Fibroblast of villous mesenchyme (primary cell): Measurements from ENCODE around the gene NPM1. TPM values are rescaled to one million over a fixed set of nuclear protein-coding genes. Genes with fewer than 3 reads are reported as not detected.
A peak's percentile ranks its signal among the peaks of the same experiment; 100 is the strongest.

Experiments used
- DNase-seq: peaks from one replicate; pipeline ENCODE4 v3.0.0-alpha.2; 2010; ENCODE audit warnings: low read depth
- H3K4me3 ChIP-seq: 2 replicates; pipeline ENCODE4 v1.5.1; 2011; ENCODE audit warnings: low read depth, mild to moderate bottlenecking, low read length
- total RNA-seq: library from RNA; depleted of rRNA; stranded (reverse); fragments of >200 nt; gene quantifications from 2 replicates; pipeline ENCODE4 v1.2.3, GENCODE V29; 2012
- TF ChIP-seq, protein P1 (sequence below): IDR thresholded peaks from 2 replicates; pipeline ENCODE4 v1.5.1; 2012; ENCODE audit warnings: low read depth, mild to moderate bottlenecking, low read length; ENCODE audit not compliant: insufficient read depth

Gene NPM1, protein sequence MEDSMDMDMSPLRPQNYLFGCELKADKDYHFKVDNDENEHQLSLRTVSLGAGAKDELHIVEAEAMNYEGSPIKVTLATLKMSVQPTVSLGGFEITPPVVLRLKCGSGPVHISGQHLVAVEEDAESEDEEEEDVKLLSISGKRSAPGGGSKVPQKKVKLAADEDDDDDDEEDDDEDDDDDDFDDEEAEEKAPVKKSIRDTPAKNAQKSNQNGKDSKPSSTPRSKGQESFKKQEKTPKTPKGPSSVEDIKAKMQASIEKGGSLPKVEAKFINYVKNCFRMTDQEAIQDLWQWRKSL
- total RNA-seq = 926 and 1,000 TPM in 2 replicates

DNA sequence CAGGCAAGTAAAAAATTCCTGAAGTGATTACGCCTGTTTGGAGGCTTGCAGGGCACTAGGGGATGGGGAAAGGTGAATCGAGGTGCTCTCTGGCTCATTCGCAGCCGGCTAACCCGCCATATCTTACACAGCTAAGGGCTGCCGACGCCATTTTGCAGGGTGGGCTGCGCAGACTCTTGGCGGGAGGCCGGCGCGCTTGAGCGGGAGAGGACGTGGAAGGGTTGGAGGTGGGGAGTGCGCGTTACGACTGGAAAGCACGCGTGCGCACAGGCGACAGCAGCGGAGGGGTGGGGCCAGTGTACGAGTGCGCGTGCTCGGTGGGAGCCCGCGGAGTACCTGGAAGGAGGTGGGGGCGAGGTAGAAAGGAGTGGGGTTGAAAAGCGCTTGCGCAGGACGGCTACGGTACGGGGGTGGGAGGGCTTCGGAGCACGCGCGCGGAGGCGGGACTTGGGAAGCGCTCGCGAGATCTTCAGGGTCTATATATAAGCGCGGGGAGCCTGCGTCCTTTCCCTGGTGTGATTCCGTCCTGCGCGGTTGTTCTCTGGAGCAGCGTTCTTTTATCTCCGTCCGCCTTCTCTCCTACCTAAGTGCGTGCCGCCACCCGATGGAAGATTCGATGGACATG is at the start of gene NPM1:
NPM1 (plus strand) TSS at position 505 of the 625 bp plus-strand sequence; CDS start at position 605, 100 bp downstream.
- peak; percentile 99 for DNase-seq
- TF ChIP-seq, protein P1, sequence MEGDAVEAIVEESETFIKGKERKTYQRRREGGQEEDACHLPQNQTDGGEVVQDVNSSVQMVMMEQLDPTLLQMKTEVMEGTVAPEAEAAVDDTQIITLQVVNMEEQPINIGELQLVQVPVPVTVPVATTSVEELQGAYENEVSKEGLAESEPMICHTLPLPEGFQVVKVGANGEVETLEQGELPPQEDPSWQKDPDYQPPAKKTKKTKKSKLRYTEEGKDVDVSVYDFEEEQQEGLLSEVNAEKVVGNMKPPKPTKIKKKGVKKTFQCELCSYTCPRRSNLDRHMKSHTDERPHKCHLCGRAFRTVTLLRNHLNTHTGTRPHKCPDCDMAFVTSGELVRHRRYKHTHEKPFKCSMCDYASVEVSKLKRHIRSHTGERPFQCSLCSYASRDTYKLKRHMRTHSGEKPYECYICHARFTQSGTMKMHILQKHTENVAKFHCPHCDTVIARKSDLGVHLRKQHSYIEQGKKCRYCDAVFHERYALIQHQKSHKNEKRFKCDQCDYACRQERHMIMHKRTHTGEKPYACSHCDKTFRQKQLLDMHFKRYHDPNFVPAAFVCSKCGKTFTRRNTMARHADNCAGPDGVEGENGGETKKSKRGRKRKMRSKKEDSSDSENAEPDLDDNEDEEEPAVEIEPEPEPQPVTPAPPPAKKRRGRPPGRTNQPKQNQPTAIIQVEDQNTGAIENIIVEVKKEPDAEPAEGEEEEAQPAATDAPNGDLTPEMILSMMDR = no peak
- peak within 1 kb of the TSS; percentile 94 for H3K4me3 ChIP-seq

DNA sequence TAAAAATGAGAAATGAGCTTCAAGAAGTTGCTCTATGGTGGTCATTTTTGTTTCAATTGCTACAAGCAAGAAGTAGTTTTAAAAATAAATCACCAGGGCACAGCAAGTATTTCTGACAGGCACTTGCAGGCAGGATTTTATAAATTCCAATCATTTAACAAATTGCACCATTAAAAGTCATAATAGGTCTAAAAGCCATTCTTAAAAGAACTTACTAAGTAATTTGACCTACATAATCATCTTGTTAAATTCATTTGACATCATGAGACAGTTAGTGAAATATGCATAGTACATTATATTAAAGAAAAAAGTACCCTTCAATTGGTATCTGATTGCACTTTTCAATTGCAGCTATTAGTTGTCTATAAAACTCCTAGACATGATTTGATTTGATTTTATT is 47.6 kb upstream of the NPM1 start:
- DNase-seq = no peak
- TF ChIP-seq, protein P1 = no peak
- no peak overlapping the region for H3K4me3 ChIP-seq

DNA sequence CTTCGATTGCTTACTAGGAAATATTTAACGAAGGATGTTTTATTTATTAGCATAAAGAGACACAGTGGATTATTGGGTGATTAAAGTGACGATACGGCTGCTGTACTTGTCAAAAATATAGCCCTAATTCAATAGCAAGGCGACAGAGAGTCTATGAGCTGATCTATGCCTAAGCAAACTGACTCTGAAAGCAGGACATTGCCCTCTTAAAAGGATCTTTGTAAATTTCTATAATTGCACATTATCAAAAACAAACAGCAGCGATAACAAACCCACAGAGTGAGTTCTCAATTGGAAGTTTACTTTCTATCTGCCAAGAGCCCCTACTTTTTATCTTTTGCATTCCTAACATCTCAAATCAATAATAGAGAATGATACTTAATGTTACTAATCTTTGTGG is 47.2 kb upstream of the NPM1 start:
- TF ChIP-seq, protein P1 = no peak
- DNase-seq = no peak
- H3K4me3 ChIP-seq = no peak overlapping the region

DNA sequence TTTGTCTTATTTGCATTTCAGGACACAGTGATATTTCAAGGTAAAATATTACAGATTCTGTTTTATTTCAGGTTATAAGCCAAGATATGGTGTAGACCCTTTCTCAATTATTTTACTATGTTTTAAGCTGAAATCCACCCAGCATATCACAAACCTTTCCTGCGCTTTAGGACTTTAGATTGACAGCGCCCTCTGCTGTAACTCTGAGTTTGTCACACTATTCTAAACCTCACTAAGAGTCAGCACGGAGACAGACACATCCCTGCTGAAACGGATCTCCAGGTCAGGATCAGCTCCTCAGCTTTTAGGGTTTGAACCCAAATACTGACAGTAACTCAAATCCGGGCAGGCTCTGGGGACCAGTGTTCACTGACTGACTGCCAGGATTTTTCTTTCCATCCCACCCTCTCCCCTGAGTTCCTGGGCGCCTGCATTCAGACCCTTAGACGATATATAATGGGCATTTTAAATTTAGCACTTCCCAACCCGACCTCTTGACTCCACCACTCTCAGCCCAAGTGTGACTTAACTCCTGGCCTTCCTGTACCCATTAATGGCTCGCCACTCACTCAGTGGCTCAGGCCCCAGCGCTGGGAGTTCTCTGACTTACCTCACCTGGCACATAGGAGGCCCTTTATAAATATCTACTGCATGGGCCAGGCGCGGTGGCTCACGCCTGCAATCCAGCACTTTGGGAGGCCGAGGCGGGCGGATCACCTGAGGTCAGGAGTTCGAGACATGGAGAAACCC is 45.1 kb upstream of the NPM1 start:
- DNase-seq = peak; percentile 68
- TF ChIP-seq, protein P1 = peak; percentile 78
- no peak overlapping the region for H3K4me3 ChIP-seq

DNA sequence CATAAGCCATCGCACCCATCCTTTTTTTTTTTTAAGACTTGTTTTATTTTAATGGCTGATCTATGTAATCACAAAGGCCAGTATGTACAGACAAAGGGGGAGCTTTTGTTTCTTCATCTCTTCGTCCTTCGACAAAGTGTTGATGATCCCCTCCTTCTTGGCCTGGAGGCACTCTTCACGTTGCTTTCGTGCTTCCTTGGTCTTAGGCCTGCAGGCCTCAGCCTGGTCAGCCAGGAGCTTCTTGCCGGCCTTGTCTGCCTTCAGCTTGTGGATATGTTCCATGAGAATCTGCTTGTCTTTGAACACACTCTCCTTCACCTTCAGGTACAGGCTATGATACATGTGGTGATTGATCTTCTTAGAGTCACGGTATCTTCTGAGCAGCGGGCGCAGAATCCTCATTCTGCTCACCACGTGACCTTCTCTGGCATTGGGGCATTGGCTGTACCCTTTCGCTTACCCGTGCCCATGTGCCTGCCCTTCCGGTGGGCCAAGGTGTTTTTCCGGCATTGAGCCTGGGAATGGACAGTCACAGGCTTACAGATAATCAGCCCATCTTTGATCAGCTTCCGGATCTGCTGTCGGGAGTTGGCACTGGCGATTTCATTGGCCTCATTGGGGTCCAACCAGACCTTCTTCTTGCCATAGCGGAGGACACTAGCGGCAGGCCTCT is 42.6 kb upstream of the NPM1 start:
- no peak for DNase-seq
- TF ChIP-seq, protein P1 = no peak
- no peak overlapping the region for H3K4me3 ChIP-seq

DNA sequence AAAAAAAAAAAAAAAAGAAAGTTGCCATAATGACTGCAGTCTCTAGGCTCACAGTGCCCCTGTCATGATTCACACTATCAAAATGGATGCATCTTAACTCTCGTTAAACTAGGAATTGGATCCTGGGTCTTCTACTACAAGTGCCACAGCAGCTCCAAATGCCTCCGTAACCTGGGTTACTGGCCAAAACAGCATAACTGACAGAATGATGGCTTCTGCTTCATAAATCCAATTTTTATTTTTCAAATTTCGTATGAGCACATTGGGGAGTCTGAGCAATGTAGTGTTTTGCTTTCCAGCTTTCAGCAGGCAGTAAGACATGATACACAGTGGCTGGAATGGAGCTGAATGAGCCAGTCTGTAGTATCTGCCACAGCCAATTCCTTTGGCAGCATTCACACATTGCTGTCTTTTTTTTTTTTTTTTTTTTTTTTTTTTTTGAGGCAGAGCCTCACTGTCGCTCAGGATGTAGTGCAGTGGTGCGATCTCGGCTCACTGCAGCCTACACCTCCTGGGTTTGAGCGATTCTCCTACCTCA is 36.0 kb upstream of the NPM1 start:
- no peak overlapping the region for H3K4me3 ChIP-seq
- DNase-seq = no peak
- TF ChIP-seq, protein P1 = no peak
